ENCODE measurements around the gene SIX4. TPM values are rescaled to one million over a fixed set of nuclear protein-coding genes. Genes with fewer than 3 reads are reported as not detected.

SIX4 gene
- polyA plus RNA-seq, 3 donors = not detected

DNA sequence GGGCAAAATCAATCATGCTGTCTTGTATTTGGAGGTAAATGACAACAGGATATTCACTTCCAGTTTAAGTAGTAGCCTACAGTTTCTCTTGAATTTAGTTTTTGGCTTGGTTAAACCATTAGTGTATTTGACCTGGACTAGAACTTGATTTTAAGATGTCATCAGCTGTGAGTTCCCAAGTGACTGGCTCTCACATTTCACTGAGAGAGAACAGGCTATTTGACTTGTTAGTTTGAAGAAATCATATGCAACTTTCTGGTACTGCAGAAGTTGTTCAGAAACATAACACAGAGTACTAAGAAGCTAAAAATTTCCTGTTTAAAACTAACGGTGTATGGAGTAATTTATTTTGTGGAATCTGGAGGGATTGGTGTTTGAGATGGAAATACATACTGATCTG is 32.7 kb upstream of the SIX4 start:
- no peak for DNase-seq
- Histone ChIP-seq H4K20me1 (ENCODE audit: insufficient read depth, low read length) (peaks cover 3% of the 10 kb centered on the region), H3K9ac (ENCODE audit: insufficient read depth, low read length, poor library complexity, severe bottlenecking) (no peak overlapping the region), H3K4me1 (ENCODE audit: control insufficient read depth in 1 of 2, insufficient read depth in 2 of 2, low read length in 2 of 2) (peaks cover 32 to 47% of the 10 kb centered on the region in 2 donors), H3K36me3 (replicated peaks in 1 of 2; ENCODE audit: control insufficient read depth in 1 of 2, insufficient read depth in 2 of 2, low read length in 2 of 2) (no peaks in the 10 kb centered on the region), H3K27ac (ENCODE audit: low read depth in 1 of 2, low read length in 2 of 2) (no peak overlapping the region), H3K9me3 (replicated peaks in 1 of 2; ENCODE audit: control insufficient read depth in 1 of 2, insufficient read depth in 1 of 2, low read length in 2 of 2) (no peaks in the 10 kb centered on the region), H3K27me3 (ENCODE audit: control insufficient read depth in 2 of 2, insufficient read depth in 2 of 2, low read length in 2 of 2) (no peaks in the 10 kb centered on the region), H2AFZ (ENCODE audit: insufficient read depth, low read depth, low read length, poor library complexity, severe bottlenecking) (no peak overlapping the region), H3K4me3 (replicated peaks in 1 of 3; ENCODE audit: low read depth in 2 of 3, low read length in 3 of 3) (no peak overlapping the region), H3K4me2 (replicated peaks; ENCODE audit: extremely low read depth, low read length, poor library complexity, severe bottlenecking) (no peak overlapping the region), H3K79me2 (ENCODE audit: insufficient read depth, low read length) (peaks cover 5% of the 10 kb centered on the region)
- Mint-ChIP-seq H3K4me3 (no peak overlapping the region), H3K9me3 (no peaks in the 10 kb centered on the region), H3K36me3 (peaks cover 2 to 4% of the 10 kb centered on the region in 2 donors), H3K4me1 (peaks cover 52% of the 10 kb centered on the region), H3K27ac (no peak overlapping the region), H3K27me3 (ENCODE audit: low read depth in 3 of 3) (peaks cover 2 to 7% (median 3%) of the 10 kb centered on the region in 3 donors)
- WGBS (ENCODE audit: insufficient coverage) = no CpG with 5 or more reads among the region's 1 CpG
- TF ChIP-seq, protein P1, sequence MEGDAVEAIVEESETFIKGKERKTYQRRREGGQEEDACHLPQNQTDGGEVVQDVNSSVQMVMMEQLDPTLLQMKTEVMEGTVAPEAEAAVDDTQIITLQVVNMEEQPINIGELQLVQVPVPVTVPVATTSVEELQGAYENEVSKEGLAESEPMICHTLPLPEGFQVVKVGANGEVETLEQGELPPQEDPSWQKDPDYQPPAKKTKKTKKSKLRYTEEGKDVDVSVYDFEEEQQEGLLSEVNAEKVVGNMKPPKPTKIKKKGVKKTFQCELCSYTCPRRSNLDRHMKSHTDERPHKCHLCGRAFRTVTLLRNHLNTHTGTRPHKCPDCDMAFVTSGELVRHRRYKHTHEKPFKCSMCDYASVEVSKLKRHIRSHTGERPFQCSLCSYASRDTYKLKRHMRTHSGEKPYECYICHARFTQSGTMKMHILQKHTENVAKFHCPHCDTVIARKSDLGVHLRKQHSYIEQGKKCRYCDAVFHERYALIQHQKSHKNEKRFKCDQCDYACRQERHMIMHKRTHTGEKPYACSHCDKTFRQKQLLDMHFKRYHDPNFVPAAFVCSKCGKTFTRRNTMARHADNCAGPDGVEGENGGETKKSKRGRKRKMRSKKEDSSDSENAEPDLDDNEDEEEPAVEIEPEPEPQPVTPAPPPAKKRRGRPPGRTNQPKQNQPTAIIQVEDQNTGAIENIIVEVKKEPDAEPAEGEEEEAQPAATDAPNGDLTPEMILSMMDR (IDR thresholded peaks at IDR 0.05) = no peak
- intact Hi-C loops (cut with micrococcal nuclease) = no loop called here

- Histone ChIP-seq H3K27me3 (ENCODE audit: control insufficient read depth in 2 of 2, insufficient read depth in 2 of 2, low read length in 2 of 2) (no peaks in the 10 kb centered on the region), H3K79me2 (ENCODE audit: insufficient read depth, low read length) (peaks cover 8% of the 10 kb centered on the region), H3K9ac (ENCODE audit: insufficient read depth, low read length, poor library complexity, severe bottlenecking) (no peak overlapping the region), H3K36me3 (replicated peaks in 1 of 2; ENCODE audit: control insufficient read depth in 1 of 2, insufficient read depth in 2 of 2, low read length in 2 of 2) (no peaks in the 10 kb centered on the region), H3K27ac (ENCODE audit: low read depth in 1 of 2, low read length in 2 of 2) (peak overlapping the region in 1 of 2 donors; percentile 20), H3K4me1 (ENCODE audit: control insufficient read depth in 1 of 2, insufficient read depth in 2 of 2, low read length in 2 of 2) (peaks cover 27 to 35% of the 10 kb centered on the region in 2 donors), H3K9me3 (replicated peaks in 1 of 2; ENCODE audit: control insufficient read depth in 1 of 2, insufficient read depth in 1 of 2, low read length in 2 of 2) (no peaks in the 10 kb centered on the region), H3K4me2 (replicated peaks; ENCODE audit: extremely low read depth, low read length, poor library complexity, severe bottlenecking) (peak overlapping the region; percentile 20), H4K20me1 (ENCODE audit: insufficient read depth, low read length) (peaks cover 3% of the 10 kb centered on the region), H2AFZ (ENCODE audit: insufficient read depth, low read depth, low read length, poor library complexity, severe bottlenecking) (no peak overlapping the region), H3K4me3 (replicated peaks in 1 of 3; ENCODE audit: low read depth in 2 of 3, low read length in 3 of 3) (peak overlapping the region in 1 of 3 experiments; percentile 10)
- DNase-seq = peak; percentile 65 to 84 (median 67)
- Mint-ChIP-seq H3K9me3 (peaks cover 0 to 3% (median 0%) of the 10 kb centered on the region in 7 donors), H3K4me1 (peaks cover 34% of the 10 kb centered on the region), H3K27ac (peak overlapping the region in 4 of 7 donors; percentile 14 to 82 (median 58)), H3K27me3 (ENCODE audit: low read depth in 3 of 3) (peaks cover 3 to 7% (median 4%) of the 10 kb centered on the region in 3 donors), H3K4me3 (peak overlapping the region; percentile 9 to 64), H3K36me3 (peaks cover 4% of the 10 kb centered on the region in 2 donors)
- intact Hi-C loops (cut with micrococcal nuclease) = no loop called here
- TF ChIP-seq, protein P1 (IDR thresholded peaks at IDR 0.05) = no peak
- 0% methylated on average over 1 of the region's 7 CpGs for WGBS (ENCODE audit: insufficient coverage)
Observed at GRCh38 chr14:60753264-60754119, 29.3 kb upstream of the SIX4 start.

All from CD14-positive monocyte (primary cell).